Measurements from ENCODE around the gene HIBADH.

DNA sequence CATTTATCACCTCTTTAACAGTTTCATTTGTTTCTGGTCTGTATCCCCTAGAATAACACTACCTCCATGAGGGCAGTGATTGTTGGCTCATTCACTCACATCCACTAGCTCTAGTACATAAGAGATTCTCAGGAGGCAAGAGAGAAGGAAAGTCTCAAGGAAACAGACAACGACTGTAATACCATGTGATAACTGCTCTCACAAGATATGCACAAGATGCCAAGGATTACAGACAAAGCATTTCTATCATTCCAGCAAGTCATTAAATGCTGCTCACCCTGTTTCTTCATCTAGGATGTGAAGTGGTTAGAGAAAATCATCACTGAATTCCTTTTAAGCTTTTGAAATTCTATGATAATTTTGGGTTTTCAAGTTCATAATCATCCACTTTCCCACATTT, 115.3 kb downstream of the HIBADH start:
- TF ChIP-seq, protein P1, sequence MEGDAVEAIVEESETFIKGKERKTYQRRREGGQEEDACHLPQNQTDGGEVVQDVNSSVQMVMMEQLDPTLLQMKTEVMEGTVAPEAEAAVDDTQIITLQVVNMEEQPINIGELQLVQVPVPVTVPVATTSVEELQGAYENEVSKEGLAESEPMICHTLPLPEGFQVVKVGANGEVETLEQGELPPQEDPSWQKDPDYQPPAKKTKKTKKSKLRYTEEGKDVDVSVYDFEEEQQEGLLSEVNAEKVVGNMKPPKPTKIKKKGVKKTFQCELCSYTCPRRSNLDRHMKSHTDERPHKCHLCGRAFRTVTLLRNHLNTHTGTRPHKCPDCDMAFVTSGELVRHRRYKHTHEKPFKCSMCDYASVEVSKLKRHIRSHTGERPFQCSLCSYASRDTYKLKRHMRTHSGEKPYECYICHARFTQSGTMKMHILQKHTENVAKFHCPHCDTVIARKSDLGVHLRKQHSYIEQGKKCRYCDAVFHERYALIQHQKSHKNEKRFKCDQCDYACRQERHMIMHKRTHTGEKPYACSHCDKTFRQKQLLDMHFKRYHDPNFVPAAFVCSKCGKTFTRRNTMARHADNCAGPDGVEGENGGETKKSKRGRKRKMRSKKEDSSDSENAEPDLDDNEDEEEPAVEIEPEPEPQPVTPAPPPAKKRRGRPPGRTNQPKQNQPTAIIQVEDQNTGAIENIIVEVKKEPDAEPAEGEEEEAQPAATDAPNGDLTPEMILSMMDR (IDR thresholded peaks at IDR 0.05) = no peak
- no peak for TF ChIP-seq POLR2A (IDR thresholded peaks at IDR 0.05)

Data from vagina (tissue), 2 donors.